ENCODE measurements around the gene FXN. TPM values are rescaled to one million over a fixed set of nuclear protein-coding genes. Genes with fewer than 3 reads are reported as not detected.
A peak's percentile ranks its signal among the peaks of the same experiment; 100 is the strongest.
"Not testable (repeated sequence)": the region's sequence is repeated elsewhere in the genome, so short reads cannot be mapped to it uniquely, and the experiment has no call there.

The FXN gene
- total RNA-seq, 1 donor from 2014 or later, result 1.6 TPM

DNA sequence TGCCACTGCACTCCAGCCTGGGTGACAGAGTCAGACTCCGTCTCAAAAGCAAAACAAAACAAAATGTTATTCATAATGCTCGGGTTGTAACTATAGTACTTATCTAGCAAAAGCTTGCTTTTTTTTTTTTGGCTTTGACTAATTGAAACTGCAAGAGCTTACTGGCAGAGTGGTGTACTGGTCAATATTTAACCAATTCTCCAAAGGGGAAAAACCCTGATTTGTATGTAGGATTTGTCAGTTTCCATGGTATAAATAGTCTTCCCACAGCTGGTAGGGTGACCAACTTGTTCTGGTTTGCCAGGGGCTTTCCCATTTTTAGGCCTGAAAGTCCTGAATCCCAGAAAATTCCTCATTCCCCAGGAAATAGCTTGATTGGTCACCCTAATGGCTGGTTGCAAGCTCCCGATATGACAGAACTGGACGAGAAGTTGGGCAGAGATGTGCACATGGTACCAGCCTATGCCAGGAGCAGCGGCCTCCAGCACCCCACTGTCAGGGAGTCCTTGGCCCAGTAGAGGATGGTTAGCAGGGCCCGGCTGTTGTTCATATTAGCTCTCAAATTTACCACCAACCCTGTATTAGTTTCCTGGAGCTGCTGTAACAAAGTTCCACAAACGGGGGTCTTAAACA is 58.0 kb downstream of the FXN start:
- TF ChIP-seq, protein P1, sequence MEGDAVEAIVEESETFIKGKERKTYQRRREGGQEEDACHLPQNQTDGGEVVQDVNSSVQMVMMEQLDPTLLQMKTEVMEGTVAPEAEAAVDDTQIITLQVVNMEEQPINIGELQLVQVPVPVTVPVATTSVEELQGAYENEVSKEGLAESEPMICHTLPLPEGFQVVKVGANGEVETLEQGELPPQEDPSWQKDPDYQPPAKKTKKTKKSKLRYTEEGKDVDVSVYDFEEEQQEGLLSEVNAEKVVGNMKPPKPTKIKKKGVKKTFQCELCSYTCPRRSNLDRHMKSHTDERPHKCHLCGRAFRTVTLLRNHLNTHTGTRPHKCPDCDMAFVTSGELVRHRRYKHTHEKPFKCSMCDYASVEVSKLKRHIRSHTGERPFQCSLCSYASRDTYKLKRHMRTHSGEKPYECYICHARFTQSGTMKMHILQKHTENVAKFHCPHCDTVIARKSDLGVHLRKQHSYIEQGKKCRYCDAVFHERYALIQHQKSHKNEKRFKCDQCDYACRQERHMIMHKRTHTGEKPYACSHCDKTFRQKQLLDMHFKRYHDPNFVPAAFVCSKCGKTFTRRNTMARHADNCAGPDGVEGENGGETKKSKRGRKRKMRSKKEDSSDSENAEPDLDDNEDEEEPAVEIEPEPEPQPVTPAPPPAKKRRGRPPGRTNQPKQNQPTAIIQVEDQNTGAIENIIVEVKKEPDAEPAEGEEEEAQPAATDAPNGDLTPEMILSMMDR (conservative IDR thresholded peaks at IDR 0.05; ENCODE audit: low read depth, low read length), result no peak
- H3K4me3 ChIP-seq (ENCODE audit: low read depth, low read length), result no peak overlapping the region
- peak; percentile 99 for DNase-seq (ENCODE audit: low read depth)

DNA sequence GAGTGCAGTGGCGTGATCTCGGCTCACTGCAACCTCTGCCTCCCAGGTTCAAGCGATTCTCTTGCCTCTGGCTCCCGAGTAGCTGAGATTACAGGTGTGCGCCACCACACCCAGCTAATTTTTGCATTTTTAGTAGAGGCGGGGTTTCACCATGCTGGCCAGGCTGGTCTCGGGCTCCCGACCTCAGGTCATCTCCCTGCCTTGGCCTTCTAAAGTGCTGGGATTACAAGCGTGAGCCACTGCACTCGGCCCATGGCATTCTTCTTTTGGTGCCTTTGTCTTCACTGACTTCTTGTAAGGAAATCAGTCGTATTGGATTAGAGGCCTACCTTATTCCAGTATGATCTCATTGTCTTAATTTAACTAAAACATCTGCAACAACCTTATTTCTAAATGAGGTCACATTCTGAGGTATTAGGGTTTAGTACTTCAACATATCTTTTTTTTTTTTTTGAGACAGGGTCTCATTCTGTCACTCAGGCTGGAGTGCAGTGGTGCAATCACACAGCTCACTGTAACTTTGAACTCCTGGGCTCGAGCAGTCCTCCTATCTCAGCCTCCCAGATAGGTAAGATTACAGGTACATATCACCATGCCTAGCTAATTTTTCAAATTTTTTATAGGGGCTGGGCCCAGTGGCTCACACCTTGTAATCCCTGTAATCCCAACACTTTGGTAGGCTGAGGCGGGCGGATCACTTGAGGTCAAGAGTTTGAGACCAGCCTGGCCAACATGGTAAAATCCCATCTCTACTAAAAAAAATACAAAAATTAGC is 59.0 kb downstream of the FXN start:
- not testable (repeated sequence) for H3K4me3 ChIP-seq (ENCODE audit: low read depth, low read length); DNase-seq (ENCODE audit: low read depth)

DNA sequence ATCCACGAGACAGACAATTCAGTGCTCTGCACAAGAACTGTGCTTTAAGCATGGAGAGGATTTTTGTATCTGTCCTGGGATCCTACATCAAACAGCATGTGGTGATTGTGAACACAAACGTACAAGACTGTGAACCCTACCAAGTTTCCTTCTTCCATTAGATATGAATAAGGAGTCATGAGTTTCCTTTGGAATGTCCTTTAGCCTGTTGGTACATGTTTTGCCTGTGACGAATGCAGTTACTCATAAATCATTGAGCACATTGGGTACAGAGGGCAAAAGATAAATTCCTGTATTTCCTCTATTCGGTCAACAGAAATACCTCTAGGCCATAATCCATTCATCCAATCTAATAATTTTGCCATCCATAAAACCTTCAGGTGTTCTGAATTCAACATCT is 61.5 kb downstream of the FXN start:
- TF ChIP-seq, protein P1 (conservative IDR thresholded peaks at IDR 0.05; ENCODE audit: low read depth, low read length), result no peak
- DNase-seq (ENCODE audit: low read depth), result peak; percentile 93
- H3K4me3 ChIP-seq (ENCODE audit: low read depth, low read length), result no peak overlapping the region

DNA sequence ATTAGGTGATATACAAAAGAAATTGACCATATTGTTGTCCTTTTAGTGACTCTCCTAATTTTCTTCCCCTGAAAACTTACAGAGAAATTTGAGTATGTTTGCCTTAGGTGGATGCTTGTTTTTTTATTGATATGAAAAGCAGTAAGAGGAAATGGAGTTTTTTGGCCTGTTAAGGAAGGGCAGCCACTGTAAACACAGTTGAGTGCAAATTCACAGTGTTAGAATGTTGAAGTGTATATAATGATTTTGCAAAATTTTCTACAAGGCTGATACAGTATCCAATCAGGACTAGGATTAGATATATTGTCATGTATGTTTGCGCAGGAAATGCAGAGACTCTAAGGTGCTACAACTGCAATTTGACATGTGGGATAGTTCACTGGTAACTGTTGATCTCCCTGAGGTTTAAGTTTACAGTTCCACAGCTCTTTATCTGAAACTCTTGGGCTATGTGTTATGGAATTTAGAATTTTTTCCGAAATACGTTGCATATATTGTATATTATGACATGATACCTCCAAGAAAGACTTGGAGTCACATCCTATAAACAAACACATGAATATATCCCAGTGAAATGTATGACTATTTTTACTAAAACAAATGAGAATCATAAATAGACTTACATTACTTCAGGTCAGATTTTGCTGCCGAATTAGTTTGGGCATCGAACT is 62.5 kb downstream of the FXN start:
- TF ChIP-seq, protein P1 (conservative IDR thresholded peaks at IDR 0.05; ENCODE audit: low read depth, low read length), result no peak
- H3K4me3 ChIP-seq (ENCODE audit: low read depth, low read length), result no peak overlapping the region
- no peak for DNase-seq (ENCODE audit: low read depth)

DNA sequence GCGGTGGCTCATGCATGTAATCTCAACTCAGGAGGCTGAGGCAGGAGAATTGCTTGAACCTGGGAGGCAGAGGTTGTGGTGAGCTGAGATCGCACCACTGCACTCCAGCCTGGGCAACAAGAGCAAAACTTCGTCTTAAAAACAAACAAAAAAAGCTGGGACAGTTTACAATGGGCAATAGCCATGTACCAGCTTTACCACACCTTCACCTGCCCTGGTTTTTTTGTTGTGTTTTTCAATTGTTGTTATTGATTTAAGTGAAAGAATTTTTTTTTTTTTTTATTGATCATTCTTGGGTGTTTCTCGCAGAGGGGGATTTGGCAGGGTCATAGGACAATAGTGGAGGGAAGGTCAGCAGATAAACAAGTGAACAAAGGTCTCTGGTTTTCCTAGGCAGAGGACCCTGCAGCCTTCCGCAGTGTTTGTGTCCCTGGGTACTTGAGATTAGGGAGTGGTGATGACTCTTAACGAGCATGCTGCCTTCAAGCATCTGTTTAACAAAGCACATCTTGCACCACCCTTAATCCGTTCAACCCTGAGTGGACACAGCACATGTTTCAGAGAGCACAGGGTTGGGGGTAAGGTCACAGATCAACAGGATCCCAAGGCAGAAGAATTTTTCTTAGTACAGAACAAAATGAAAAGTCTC is 67.9 kb downstream of the FXN start:
- DNase-seq (ENCODE audit: low read depth); H3K4me3 ChIP-seq (ENCODE audit: low read depth, low read length): not testable (repeated sequence)

DNA sequence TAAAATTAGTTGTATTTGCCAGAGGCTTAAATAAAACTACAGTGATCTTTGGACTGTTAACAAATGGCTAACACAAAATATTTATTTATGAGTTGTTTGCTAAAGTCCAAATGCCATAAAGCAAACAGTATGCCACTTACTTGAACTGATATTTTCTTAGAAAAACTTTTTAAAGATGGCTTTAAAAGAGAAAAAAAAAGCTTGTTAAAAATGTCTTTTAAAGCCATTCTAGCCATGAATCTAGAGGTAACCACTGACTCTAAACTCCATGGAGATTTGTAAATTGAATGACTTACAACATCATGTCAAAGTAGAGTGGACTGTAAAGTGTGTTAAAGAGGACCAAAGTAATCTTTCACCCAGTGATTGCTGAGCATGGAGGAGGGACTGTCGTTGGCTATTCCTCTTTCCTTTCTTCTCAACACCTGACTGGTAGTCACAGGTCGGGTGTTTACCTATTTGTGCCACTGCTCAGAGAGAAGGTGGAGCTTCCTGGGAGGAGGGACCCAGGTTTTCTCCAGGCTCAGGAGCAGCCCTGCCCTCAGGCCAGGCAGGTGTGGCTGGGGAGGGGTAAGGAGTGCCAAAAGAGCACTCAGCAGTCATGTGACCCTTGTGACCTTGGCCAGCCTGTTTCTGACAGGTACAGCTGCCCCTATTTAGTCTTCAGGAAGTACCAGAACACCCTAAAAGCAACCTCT is 69.4 kb downstream of the FXN start:
- H3K4me3 ChIP-seq (ENCODE audit: low read depth, low read length), result no peak overlapping the region
- TF ChIP-seq, protein P1 (conservative IDR thresholded peaks at IDR 0.05; ENCODE audit: low read depth, low read length), result no peak
- DNase-seq (ENCODE audit: low read depth), result no peak

DNA sequence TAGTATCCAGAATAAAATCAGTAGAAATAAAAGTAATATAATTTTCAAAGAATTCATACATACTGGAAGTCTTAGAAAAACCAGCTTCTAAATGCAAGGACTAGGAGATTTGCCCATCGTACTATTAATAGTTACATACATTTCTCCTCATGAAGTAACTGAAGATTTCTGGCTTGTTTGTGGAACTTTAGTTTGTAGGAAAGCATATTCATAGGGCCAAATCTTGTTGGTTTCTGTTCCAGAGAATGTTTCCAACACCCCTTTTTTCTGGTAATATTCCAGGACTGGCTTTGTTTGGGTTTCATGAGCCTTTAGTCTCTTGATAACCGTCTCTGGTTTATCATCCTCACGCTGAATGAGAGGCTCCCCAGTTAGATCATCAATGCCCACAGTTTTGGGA is 72.2 kb downstream of the FXN start:
- no peak for DNase-seq (ENCODE audit: low read depth)
- TF ChIP-seq, protein P1 (conservative IDR thresholded peaks at IDR 0.05; ENCODE audit: low read depth, low read length), result no peak
- no peak overlapping the region for H3K4me3 ChIP-seq (ENCODE audit: low read depth, low read length)

DNA sequence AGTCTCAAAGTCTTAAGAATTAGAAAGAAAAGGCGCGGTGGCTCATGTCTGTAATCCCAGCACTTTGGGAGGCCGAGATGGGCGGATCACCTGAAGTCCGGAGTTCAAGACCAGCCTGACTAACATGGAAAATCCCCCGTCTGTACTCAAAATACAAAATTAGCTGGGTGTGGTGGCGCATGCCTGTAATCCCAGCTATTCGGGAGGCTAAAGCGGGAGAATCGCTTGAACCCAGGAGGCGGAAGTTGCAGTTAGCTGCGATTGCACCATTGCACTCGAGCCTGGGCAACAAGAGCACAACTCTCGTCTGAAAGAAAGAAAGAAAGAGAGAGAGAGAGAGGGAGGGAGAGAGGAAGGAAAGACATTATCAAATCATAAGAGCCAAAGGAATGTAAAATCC is 73.2 kb downstream of the FXN start:
- DNase-seq (ENCODE audit: low read depth); H3K4me3 ChIP-seq (ENCODE audit: low read depth, low read length): not testable (repeated sequence)
